NCI-H2081 (cell line): Measurements from ENCODE around the gene SWSAP1.
A peak's percentile ranks its signal among the peaks of the same experiment; 100 is the strongest.

Source experiments
- DNase-seq, 2 experiments: peaks; one replicate each; lab custom pipeline; 2025; lab: John Stamatoyannopoulos, UW

SWSAP1 gene

GRCh38 chr19:11410682-11411081 is 36.2 kb downstream of the SWSAP1 start:
- DNase-seq: no peak

- peak; percentile 9 to 54 for DNase-seq
Observed at GRCh38 chr19:11414544-11414943, 40.1 kb downstream of the SWSAP1 start.

- DNase-seq: no peak
Observed at GRCh38 chr19:11416346-11417052, 42.0 kb downstream of the SWSAP1 start.

GRCh38 chr19:11418094-11418548 is 43.7 kb downstream of the SWSAP1 start:
- peak in 1 of 2 experiments; percentile 25 for DNase-seq

- peak; percentile 75 to 86 for DNase-seq
Observed at GRCh38 chr19:11418549-11419506, 44.4 kb downstream of the SWSAP1 start, which contains the start of gene RGL3. Gene RGL3 (minus strand): TSS chr19:11419314. CDS start chr19:11419278, 36 bp downstream.

GRCh38 chr19:11420429-11421370 is 46.2 kb downstream of the SWSAP1 start:
- DNase-seq: no peak

GRCh38 chr19:11421371-11422098 is 47.1 kb downstream of the SWSAP1 start:
- no peak for DNase-seq

- DNase-seq: no peak
Observed at GRCh38 chr19:11422163-11423065, 47.9 kb downstream of the SWSAP1 start.

GRCh38 chr19:11423164-11423790 is 48.8 kb downstream of the SWSAP1 start:
- DNase-seq: no peak

GRCh38 chr19:11423791-11424181 is 49.3 kb downstream of the SWSAP1 start:
- no peak for DNase-seq
